ENCODE measurements around the gene APOL3. TPM values are rescaled to one million over a fixed set of nuclear protein-coding genes. Genes with fewer than 3 reads are reported as not detected.

APOL3 gene
- total and polyA plus RNA-seq, 11 donors = 16.9 to 103 (median 24.5) TPM

- ATAC-seq (no peak), DNase-seq (no peak)
- TF ChIP-seq POLR2A (IDR thresholded peaks at IDR 0.05) = no peak
- no peak for TF ChIP-seq CTCF (IDR thresholded peaks at IDR 0.05)
- WGBS, 4 donors = 81 to 88% (median 84%) methylated on average over 16 of the region's 16 CpGs
- Histone ChIP-seq H3K27me3 (no peaks in the 10 kb centered on the region), H3K4me1 (peaks cover 0 to 9% (median 0%) of the 10 kb centered on the region in 12 donors), H3K9me3 (no peaks in the 10 kb centered on the region), H3K27ac (no peak overlapping the region), H3K36me3 (peaks cover 0 to 7% (median 4%) of the 10 kb centered on the region in 9 donors), H3K4me3 (no peak overlapping the region)
- intact Hi-C loops (cut with DNase I) = no loop called here
Measured at GRCh38 chr22:36135306-36135980, 25.1 kb downstream of the APOL3 start.

- DNase-seq (peak in 1 of 5 donors; percentile 15), ATAC-seq (no peak)
- H3K9me3 ChIP-seq = no peaks in the 10 kb centered on the region
- H3K4me3 ChIP-seq = no peak overlapping the region
- no peaks in the 10 kb centered on the region for H3K27me3 ChIP-seq
- no peak overlapping the region for H3K27ac ChIP-seq
- peaks cover 0 to 9% (median 0%) of the 10 kb centered on the region in 12 donors for H3K4me1 ChIP-seq
- 70 to 76% (median 72%) methylated on average over 8 of the region's 8 CpGs for WGBS, 4 donors
- H3K36me3 ChIP-seq = no peaks in the 10 kb centered on the region
- TF ChIP-seq POLR2A (IDR thresholded peaks at IDR 0.05) (no peak), CTCF (IDR thresholded peaks at IDR 0.05) (no peak)
- intact Hi-C loops (cut with DNase I) = no loop called here
Measured at GRCh38 chr22:36134182-36134581, 26.4 kb downstream of the APOL3 start.

- Histone ChIP-seq H3K4me3 (no peak overlapping the region), H3K4me1 (peaks cover 0 to 9% (median 0%) of the 10 kb centered on the region in 12 donors), H3K27ac (no peak overlapping the region), H3K27me3 (no peaks in the 10 kb centered on the region), H3K36me3 (no peaks in the 10 kb centered on the region), H3K9me3 (no peaks in the 10 kb centered on the region)
- intact Hi-C loops (cut with DNase I) = no loop called here
- no peak for ATAC-seq
- TF ChIP-seq CTCF (IDR thresholded peaks at IDR 0.05) (no peak), POLR2A (IDR thresholded peaks at IDR 0.05) (no peak)
- DNase-seq = no peak
- WGBS, 4 donors = 88 to 94% (median 90%) methylated on average over 10 of the region's 10 CpGs
Measured at GRCh38 chr22:36131907-36132306, 28.6 kb downstream of the APOL3 start.

- Histone ChIP-seq H3K36me3 (no peaks in the 10 kb centered on the region), H3K27me3 (no peaks in the 10 kb centered on the region), H3K27ac (no peak overlapping the region), H3K4me1 (peaks cover 0 to 9% (median 0%) of the 10 kb centered on the region in 12 donors), H3K4me3 (no peak overlapping the region), H3K9me3 (no peaks in the 10 kb centered on the region)
- intact Hi-C loops (cut with DNase I) = loop anchor here in 9 of 10 donors (10.0 kb wide), 6 partner anchors 65 to 775 kb away; no protein-coding TSS in a partner anchor
- DNase-seq (no peak), ATAC-seq (peak in 3 of 4 donors; percentile 25 to 65 (median 29))
- TF ChIP-seq CTCF (IDR thresholded peaks at IDR 0.05) = no peak
- TF ChIP-seq POLR2A (IDR thresholded peaks at IDR 0.05) = no peak
- 63 to 81% (median 79%) methylated on average over 14 of the region's 14 CpGs for WGBS, 4 donors
Measured at GRCh38 chr22:36129486-36130388, 30.8 kb downstream of the APOL3 start.

All from heart left ventricle (tissue), 16 donors.